ENCODE results near the gene CCDC85A. TPM values are rescaled to one million over a fixed set of nuclear protein-coding genes. Genes with fewer than 3 reads are reported as not detected.
A peak's percentile ranks its signal among the peaks of the same experiment; 100 is the strongest.

The CCDC85A gene
- total RNA-seq, 1 experiment from 2014 or later = 1.1 TPM

GRCh38 chr2:56287974-56288373 is 104.2 kb downstream of the CCDC85A start:
- DNase-seq = peak; percentile 84
- Histone ChIP-seq H3K4me3 (ENCODE audit: low read length) (no peak overlapping the region), H3K4me2 (ENCODE audit: low read length) (peak overlapping the region; percentile 52), H3K9me2 (replicated peaks; ENCODE audit: low read length) (no peaks in the 10 kb centered on the region), H4K20me1 (ENCODE audit: low read length) (no peaks in the 10 kb centered on the region), H3K9me3 (ENCODE audit: low read length) (no peaks in the 10 kb centered on the region), H3K27me3 (ENCODE audit: low read length) (no peaks in the 10 kb centered on the region), H3F3A (ENCODE audit: low read length, unreplicated experiment) (no peaks in the 10 kb centered on the region), H3K4me1 (ENCODE audit: insufficient read depth, low read length) (peaks cover 24% of the 10 kb centered on the region), H2AFZ (ENCODE audit: low read length) (no peak overlapping the region), H3K36me3 (ENCODE audit: low read depth, low read length) (no peaks in the 10 kb centered on the region), H3K27ac (ENCODE audit: low read length) (peak overlapping the region; percentile 35), H3K9ac (ENCODE audit: low read length) (no peak overlapping the region), H3K79me2 (ENCODE audit: low read length) (no peaks in the 10 kb centered on the region)
- TF ChIP-seq EZH2phosphoT487 (IDR thresholded peaks at IDR 0.05; ENCODE audit: borderline replicate concordance, low read length) = no peak
- no peak for TF ChIP-seq CTCF (conservative IDR thresholded peaks at IDR 0.05; ENCODE audit: low read depth, low read length)
- TF ChIP-seq EZH2 (IDR thresholded peaks at IDR 0.05; ENCODE audit: low read length, unreplicated experiment) = no peak
- ATAC-seq = peak; percentile 91
- intact Hi-C loops (cut with micrococcal nuclease) = loop anchor here (5.0 kb wide), 2 partner anchors 51 to 96 kb away; no protein-coding TSS in a partner anchor
- BruUV-seq (replicated peaks) = no TSS peak
- ChIA-PET CTCF (interaction anchor here (0.6 kb wide), 1 partner anchor 214 kb away, joined by 3 read pairs; no protein-coding TSS in a partner anchor), POLR2A (ENCODE audit: unreplicated experiment) (no interaction called here)

GRCh38 chr2:56288838-56289580 is 105.2 kb downstream of the CCDC85A start:
- BruUV-seq (replicated peaks) = no TSS peak
- Histone ChIP-seq H3K9me3 (ENCODE audit: low read length) (no peaks in the 10 kb centered on the region), H3K36me3 (ENCODE audit: low read depth, low read length) (no peaks in the 10 kb centered on the region), H3K4me1 (ENCODE audit: insufficient read depth, low read length) (peaks cover 24% of the 10 kb centered on the region), H3K4me3 (ENCODE audit: low read length) (no peak overlapping the region), H3F3A (ENCODE audit: low read length, unreplicated experiment) (no peaks in the 10 kb centered on the region), H3K27ac (ENCODE audit: low read length) (no peak overlapping the region), H2AFZ (ENCODE audit: low read length) (no peak overlapping the region), H3K9me2 (replicated peaks; ENCODE audit: low read length) (no peaks in the 10 kb centered on the region), H3K27me3 (ENCODE audit: low read length) (no peaks in the 10 kb centered on the region), H3K79me2 (ENCODE audit: low read length) (no peaks in the 10 kb centered on the region), H3K9ac (ENCODE audit: low read length) (no peak overlapping the region), H4K20me1 (ENCODE audit: low read length) (no peaks in the 10 kb centered on the region), H3K4me2 (ENCODE audit: low read length) (no peak overlapping the region)
- intact Hi-C loops (cut with micrococcal nuclease) = loop anchor here (5.0 kb wide), 2 partner anchors 52 to 97 kb away; no protein-coding TSS in a partner anchor
- CTCF ChIA-PET = no interaction called here
- POLR2A ChIA-PET (ENCODE audit: unreplicated experiment) = no interaction called here
- TF ChIP-seq CTCF (conservative IDR thresholded peaks at IDR 0.05; ENCODE audit: low read depth, low read length) = 0 out of 2 replicates have a peak, but pooled peaks have one; percentile 31
- TF ChIP-seq EZH2 (IDR thresholded peaks at IDR 0.05; ENCODE audit: low read length, unreplicated experiment) = no peak
- DNase-seq (peak; percentile 25), ATAC-seq (no peak)

GRCh38 chr2:56291711-56292110 is 107.9 kb downstream of the CCDC85A start:
- TF ChIP-seq EZH2 (IDR thresholded peaks at IDR 0.05; ENCODE audit: low read length, unreplicated experiment) (no peak), CTCF (conservative IDR thresholded peaks at IDR 0.05; ENCODE audit: low read depth, low read length) (no peak), EZH2phosphoT487 (IDR thresholded peaks at IDR 0.05; ENCODE audit: borderline replicate concordance, low read length) (no peak)
- H3K27ac ChIP-seq (ENCODE audit: low read length) = no peak overlapping the region
- no peaks in the 10 kb centered on the region for H3F3A ChIP-seq (ENCODE audit: low read length, unreplicated experiment)
- no peak overlapping the region for H3K4me3 ChIP-seq (ENCODE audit: low read length)
- ChIA-PET POLR2A (ENCODE audit: unreplicated experiment) (no interaction called here), CTCF (no interaction called here)
- H3K9me3 ChIP-seq (ENCODE audit: low read length) = no peaks in the 10 kb centered on the region
- intact Hi-C loops (cut with micrococcal nuclease) = no loop called here
- no TSS peak for BruUV-seq (replicated peaks)
- no peak overlapping the region for H3K9ac ChIP-seq (ENCODE audit: low read length)
- H3K79me2 ChIP-seq (ENCODE audit: low read length) = no peaks in the 10 kb centered on the region
- H3K36me3 ChIP-seq (ENCODE audit: low read depth, low read length) = no peaks in the 10 kb centered on the region
- DNase-seq = no peak
- H3K4me1 ChIP-seq (ENCODE audit: insufficient read depth, low read length) = peaks cover 22% of the 10 kb centered on the region
- no peak overlapping the region for H2AFZ ChIP-seq (ENCODE audit: low read length)
- H3K27me3 ChIP-seq (ENCODE audit: low read length) = peaks cover 17% of the 10 kb centered on the region; the same call in 1 of the 2 replicates
- no peaks in the 10 kb centered on the region for H4K20me1 ChIP-seq (ENCODE audit: low read length)
- ATAC-seq = no peak
- H3K4me2 ChIP-seq (ENCODE audit: low read length) = no peak overlapping the region
- no peaks in the 10 kb centered on the region for H3K9me2 ChIP-seq (replicated peaks; ENCODE audit: low read length)
